ENCODE measurements around the gene PRIM2. TPM values are rescaled to one million over a fixed set of nuclear protein-coding genes. Genes with fewer than 3 reads are reported as not detected.
"Not testable (repeated sequence)": the region's sequence is repeated elsewhere in the genome, so short reads cannot be mapped to it uniquely, and the experiment has no call there.

PRIM2 gene
- total RNA-seq, 3 donors from 2014 or later, result 11.7 to 16.9 (median 12.7) TPM

DNA sequence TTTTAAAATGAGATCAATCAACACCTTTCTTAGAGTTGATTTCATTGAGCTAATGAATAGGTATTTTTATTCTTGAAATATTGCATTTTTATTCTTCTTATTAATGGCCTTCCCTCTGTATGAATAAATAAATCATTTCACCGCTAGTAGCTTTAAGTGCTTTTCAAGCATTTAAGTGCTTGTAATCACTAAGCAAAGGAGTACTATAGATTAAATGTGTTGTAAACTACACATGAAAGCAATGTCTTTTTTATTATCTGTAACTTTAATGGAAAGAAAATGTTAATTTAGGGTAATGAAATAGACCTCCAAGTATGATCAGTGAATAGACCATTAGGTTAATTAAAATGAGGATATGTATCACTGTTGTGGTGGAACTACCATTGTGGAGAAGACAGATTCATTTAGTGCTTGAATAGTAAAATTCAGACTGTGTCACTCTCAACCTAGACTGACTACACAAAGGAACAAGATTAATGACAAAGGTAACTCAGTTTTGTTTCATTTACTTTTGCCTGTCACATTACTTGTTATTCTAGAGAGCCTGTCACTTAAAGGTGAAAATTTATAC lies 132.2 kb downstream of the PRIM2 start:
- H3K4me1 ChIP-seq (ENCODE audit: low read depth); DNase-seq; H3K9me3 ChIP-seq; ATAC-seq; intact Hi-C loops (cut with DNase I, micrococcal nuclease); H3K4me3 ChIP-seq; H3K36me3 ChIP-seq (ENCODE audit: low read depth): not testable (repeated sequence)

DNA sequence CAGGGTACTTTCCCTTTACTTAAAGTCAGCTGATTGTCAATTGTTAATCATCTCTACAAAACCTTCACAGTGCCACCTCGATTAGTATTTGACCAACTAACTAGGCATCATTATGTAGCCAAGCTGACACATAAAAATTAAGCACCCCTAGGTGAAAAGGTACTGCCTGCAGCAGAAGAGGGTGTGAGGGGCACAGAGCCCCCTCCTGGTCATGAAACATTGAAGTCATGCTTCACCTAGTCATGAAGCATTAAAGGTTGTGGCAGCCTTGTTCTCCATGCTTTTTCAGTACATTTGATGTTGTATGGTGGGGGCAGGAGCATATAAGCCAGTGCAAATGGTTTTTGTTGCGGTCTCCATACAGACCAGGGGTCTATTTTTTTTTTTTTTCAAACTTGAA lies 142.4 kb downstream of the PRIM2 start:
- H3K4me3 ChIP-seq; ATAC-seq; H3K9me3 ChIP-seq; H3K36me3 ChIP-seq (ENCODE audit: low read depth); DNase-seq; intact Hi-C loops (cut with DNase I, micrococcal nuclease); H3K4me1 ChIP-seq (ENCODE audit: low read depth): not testable (repeated sequence)

DNA sequence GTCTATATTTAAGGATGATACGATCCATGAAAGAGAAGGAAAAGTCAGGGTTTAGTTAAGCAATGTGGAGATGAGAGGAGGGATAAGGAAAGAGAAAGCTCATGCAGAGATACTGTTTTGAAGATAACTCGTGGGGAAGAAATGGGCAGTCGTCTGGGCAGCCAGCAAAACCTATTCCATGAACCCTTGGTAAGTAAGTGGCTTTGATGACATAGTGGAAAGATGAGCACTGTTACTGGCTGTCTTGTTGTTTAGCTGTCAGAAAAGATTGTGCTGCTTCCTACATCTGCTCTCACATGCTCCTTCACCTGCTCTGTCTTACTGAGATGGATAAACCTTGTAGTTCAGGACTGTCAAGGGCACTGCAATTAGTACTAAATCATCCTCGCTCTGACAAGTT lies 143.6 kb downstream of the PRIM2 start:
- ATAC-seq; H3K9me3 ChIP-seq; H3K4me3 ChIP-seq; H3K4me1 ChIP-seq (ENCODE audit: low read depth); H3K36me3 ChIP-seq (ENCODE audit: low read depth); intact Hi-C loops (cut with DNase I, micrococcal nuclease); DNase-seq: not testable (repeated sequence)

DNA sequence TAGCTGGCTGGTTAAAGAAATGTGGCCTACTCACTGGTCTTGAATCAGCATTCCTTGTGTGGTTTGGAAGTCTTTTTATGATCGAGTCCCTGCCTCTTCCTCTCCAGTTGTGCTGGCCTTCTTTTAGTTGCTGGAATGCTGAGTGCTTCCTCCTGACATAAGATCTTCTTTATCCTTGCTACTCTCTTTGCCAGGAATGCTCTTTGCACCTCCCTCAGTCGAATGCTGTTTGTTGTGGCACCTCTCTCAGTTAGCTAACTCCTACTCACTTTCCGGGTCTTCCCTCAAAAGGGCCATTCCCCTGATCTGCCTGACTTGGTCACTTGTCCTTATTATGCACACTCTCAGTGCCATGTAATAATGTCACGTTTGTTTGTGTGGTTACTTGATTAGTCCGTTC lies 146.4 kb downstream of the PRIM2 start:
- H3K36me3 ChIP-seq (ENCODE audit: low read depth); intact Hi-C loops (cut with DNase I, micrococcal nuclease); H3K9me3 ChIP-seq; DNase-seq; ATAC-seq; H3K4me3 ChIP-seq; H3K4me1 ChIP-seq (ENCODE audit: low read depth): not testable (repeated sequence)

DNA sequence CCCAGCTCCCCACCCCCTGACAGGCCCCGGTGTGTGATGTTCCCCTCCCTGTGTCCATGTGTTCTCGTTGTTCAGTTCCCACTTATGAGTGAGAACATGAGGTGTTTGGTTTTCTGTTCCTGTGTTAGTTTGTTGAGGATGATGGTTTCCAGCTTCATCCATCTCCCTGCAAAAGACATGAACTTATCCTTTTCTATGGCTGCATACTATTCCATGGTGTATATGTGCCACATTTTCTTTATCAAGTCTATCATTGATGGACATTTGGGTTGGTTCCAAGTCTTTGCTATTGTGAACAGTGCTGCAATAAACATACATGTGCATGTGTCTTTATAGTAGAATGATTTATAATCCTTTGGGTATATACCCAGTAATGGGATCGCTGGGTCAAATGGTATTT lies 148.5 kb downstream of the PRIM2 start:
- H3K36me3 ChIP-seq (ENCODE audit: low read depth); intact Hi-C loops (cut with DNase I, micrococcal nuclease); H3K9me3 ChIP-seq; DNase-seq; H3K4me3 ChIP-seq; ATAC-seq; H3K4me1 ChIP-seq (ENCODE audit: low read depth): not testable (repeated sequence)

DNA sequence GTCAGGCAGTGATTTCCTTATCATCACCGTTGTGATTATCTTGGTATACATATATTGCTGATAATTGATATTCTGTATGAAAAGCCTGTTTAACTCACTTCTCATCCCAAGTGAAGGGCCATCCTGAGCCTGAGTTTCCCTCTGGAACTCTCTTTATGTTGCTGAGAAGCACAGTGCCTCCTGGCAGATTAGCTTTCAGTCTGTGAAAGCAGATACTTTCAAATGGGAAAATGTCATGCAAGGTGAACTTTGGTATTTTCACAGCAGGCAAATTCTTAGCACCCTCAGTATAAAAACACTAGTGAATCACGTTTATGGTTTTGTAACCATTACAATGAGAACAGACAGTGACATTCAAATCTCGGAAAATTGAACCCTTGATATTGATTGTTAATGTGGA lies 151.6 kb downstream of the PRIM2 start:
- DNase-seq, result no peak
- intact Hi-C loops (cut with DNase I, micrococcal nuclease), result no loop called here
- Histone ChIP-seq H3K36me3 (ENCODE audit: low read depth) (no peaks in the 10 kb centered on the region), H3K4me3 (no peak overlapping the region), H3K4me1 (ENCODE audit: low read depth) (no peaks in the 10 kb centered on the region), H3K9me3 (peaks cover 2% of the 10 kb centered on the region)
- ATAC-seq, result no peak
- TF ChIP-seq, protein P1, sequence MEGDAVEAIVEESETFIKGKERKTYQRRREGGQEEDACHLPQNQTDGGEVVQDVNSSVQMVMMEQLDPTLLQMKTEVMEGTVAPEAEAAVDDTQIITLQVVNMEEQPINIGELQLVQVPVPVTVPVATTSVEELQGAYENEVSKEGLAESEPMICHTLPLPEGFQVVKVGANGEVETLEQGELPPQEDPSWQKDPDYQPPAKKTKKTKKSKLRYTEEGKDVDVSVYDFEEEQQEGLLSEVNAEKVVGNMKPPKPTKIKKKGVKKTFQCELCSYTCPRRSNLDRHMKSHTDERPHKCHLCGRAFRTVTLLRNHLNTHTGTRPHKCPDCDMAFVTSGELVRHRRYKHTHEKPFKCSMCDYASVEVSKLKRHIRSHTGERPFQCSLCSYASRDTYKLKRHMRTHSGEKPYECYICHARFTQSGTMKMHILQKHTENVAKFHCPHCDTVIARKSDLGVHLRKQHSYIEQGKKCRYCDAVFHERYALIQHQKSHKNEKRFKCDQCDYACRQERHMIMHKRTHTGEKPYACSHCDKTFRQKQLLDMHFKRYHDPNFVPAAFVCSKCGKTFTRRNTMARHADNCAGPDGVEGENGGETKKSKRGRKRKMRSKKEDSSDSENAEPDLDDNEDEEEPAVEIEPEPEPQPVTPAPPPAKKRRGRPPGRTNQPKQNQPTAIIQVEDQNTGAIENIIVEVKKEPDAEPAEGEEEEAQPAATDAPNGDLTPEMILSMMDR (IDR thresholded peaks at IDR 0.05), result no peak

DNA sequence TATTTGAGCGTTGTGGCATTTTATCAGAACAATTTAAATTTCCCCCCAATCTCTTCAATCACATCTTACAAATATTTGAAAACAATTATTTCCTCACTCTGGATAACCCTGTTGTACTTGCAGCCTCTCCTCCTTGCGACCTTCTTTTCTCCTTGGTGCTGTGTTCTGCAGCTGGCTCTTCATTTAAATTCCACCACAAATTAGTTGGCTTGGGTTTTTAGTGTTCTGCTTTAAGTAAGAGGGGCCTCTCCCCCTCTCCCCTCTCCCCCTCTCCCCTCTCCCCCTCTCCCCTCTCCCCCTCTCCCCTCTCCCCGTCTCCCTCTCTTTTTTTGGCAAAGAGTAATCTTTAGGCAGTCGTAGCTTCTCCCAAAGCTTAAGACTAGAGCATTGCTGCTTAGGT lies 152.7 kb downstream of the PRIM2 start:
- intact Hi-C loops (cut with DNase I, micrococcal nuclease); ATAC-seq; DNase-seq; H3K4me3 ChIP-seq; H3K36me3 ChIP-seq (ENCODE audit: low read depth); H3K4me1 ChIP-seq (ENCODE audit: low read depth); H3K9me3 ChIP-seq: not testable (repeated sequence)

DNA sequence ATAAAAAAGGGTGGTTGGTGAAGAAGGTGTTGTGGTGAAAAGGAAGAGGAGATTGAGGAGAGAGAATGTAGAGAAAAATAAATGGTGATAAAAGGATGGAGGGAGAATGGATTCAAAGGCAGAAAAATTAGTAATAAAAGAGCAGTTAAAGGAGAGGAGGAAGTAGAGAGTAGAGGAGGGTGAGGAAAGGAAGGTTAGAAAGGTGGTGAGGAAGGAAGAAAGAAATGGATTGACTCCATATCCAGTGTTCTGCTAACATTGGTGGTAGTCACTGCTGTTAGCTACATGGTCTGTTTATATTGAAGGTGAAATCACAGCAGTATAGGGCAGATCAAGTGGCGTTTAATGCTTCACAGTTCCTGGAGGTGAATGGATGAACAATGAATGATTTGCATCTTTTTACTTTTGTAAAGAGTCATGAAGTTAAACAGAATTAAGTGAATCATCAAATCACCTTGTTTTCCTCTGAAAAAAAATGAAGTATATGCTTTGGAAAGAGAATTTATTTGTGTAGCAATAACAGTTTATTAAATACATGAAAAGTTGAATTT lies 154.0 kb downstream of the PRIM2 start:
- H3K9me3 ChIP-seq; H3K4me1 ChIP-seq (ENCODE audit: low read depth); ATAC-seq; intact Hi-C loops (cut with DNase I, micrococcal nuclease); DNase-seq; H3K36me3 ChIP-seq (ENCODE audit: low read depth); H3K4me3 ChIP-seq: not testable (repeated sequence)

DNA sequence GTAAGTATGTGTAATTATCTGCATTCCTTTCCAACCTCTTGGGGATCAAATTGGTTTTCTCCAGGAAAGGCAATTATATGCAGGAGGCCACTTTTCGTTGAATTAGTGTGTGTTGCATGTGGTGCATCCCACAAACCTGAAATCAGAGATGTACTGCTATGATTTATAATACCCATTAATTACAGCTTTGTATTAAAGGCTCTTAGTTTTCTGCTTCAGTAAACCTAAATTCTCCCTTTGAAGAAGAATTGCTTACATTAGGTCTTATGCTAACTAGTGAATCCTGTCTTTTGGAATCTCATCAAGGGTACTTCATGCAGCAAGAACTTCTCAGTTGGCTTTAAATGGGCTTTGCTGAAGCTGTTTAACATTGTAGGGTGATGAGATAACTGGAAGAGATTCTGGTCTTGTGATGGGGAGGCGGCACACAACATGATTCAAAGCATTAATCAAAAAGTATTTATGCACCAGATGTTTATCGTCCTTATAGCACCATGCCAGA lies 155.5 kb downstream of the PRIM2 start:
- H3K9me3 ChIP-seq; H3K36me3 ChIP-seq (ENCODE audit: low read depth); ATAC-seq; H3K4me1 ChIP-seq (ENCODE audit: low read depth); intact Hi-C loops (cut with DNase I, micrococcal nuclease); H3K4me3 ChIP-seq; DNase-seq: not testable (repeated sequence)

DNA sequence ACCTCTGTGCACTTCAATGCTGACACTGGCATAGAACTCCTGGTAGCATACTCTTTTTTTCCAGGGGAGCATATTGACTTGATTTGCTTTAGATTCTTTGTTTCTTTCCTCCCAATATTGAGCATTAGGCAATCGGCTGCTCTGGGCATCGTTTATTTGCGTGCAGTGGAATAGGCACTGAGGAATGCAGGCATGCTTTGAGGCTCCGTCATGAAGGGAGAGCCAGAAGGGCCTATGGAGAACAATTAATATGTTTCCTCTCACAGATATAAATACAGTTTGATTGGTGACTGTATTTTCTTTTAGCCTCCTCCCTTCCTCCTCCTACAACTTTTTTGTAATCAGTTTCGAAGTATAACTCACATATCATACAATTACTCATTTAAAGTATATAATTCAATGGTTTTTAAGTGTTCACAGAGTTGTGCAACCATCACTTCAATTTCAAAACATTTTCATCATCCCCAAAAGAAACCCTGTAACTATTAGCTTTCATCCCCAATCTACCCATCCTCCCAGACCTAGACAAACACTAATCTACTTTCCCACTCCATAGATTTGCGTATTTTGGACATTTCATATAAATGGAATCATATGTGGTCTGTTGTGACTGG lies 157.5 kb downstream of the PRIM2 start:
- DNase-seq; H3K4me1 ChIP-seq (ENCODE audit: low read depth); H3K36me3 ChIP-seq (ENCODE audit: low read depth); intact Hi-C loops (cut with DNase I, micrococcal nuclease); ATAC-seq; H3K9me3 ChIP-seq; H3K4me3 ChIP-seq: not testable (repeated sequence)

DNA sequence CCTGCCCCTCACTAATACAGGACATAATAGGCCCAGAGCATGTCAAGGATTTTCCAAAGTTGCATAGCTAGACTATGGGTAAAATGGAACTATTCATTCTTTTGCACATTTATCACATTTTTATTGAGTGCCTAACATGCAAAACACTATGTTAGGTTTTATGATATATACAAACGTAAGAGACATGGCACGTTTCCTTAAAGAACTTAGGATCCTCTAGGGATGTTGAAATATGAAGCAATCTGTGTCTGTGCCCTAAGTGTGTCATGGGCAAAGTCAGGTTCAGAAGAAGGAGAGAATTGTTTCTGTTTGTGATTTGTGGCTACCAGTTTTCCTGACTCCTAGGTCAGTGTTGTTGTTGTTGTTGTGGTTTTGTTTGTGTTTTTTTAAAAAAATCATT lies 158.2 kb downstream of the PRIM2 start:
- H3K4me1 ChIP-seq (ENCODE audit: low read depth); H3K9me3 ChIP-seq; intact Hi-C loops (cut with DNase I, micrococcal nuclease); H3K4me3 ChIP-seq; DNase-seq; ATAC-seq; H3K36me3 ChIP-seq (ENCODE audit: low read depth): not testable (repeated sequence)

DNA sequence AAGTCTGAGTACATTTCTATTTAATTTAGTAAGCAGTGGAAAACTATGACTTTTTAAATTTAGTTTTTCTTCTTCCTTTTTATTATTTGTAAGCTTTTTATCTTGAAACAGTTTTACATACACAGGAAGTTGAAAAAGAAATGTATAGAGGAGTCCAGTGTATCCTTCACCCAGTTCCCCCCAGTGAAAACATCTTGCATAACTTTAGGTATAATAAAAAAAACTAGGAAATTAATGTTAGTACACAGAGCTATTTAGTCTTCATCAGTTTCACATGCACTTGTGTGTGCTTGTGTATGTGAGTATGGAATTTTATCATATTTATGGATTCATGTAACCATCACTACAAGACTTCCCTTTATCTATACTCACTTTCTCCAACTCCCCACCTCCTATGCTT lies 162.8 kb downstream of the PRIM2 start:
- H3K4me3 ChIP-seq; H3K4me1 ChIP-seq (ENCODE audit: low read depth); ATAC-seq; H3K9me3 ChIP-seq; H3K36me3 ChIP-seq (ENCODE audit: low read depth); DNase-seq; intact Hi-C loops (cut with DNase I, micrococcal nuclease): not testable (repeated sequence)

DNA sequence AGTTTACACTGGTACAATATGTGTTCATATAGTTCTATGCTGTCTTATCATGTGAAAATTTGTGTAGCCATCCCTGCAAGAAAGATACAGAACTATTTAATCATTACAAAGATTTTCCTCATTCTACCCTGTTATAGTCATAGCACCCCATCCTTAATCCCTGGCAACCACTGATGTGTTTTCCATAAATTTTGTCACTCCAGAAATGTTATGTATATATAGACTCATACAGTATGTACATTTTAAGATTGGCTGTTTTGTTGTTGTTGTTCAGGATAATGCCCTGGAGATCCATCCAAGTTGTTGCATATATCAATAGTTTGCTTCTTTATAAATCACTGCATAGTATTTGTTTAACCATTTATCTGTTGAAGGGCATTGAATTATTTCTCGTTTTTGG lies 163.7 kb downstream of the PRIM2 start:
- DNase-seq; intact Hi-C loops (cut with DNase I, micrococcal nuclease); H3K36me3 ChIP-seq (ENCODE audit: low read depth); H3K9me3 ChIP-seq; ATAC-seq; H3K4me1 ChIP-seq (ENCODE audit: low read depth); H3K4me3 ChIP-seq: not testable (repeated sequence)
